Natural killer cell treated with Interleukin-12 subunit alpha and Interleukin-12 subunit beta and Interleukin-15 and Interleukin-18, amount 100 ng/mL, for 72 hours (primary cell): ENCODE measurements around the gene ISOC2. TPM values are rescaled to one million over a fixed set of nuclear protein-coding genes. Genes with fewer than 3 reads are reported as not detected.

Source experiments
- ATAC-seq, 2 donors: fragments of 150-1000 bp; cut with Tn5 transposase in 1 of 2; sonication (Bioruptor Pico), chemical (Tn5 transposase) in 1 of 2; 2 replicates each; pipeline ENCODE4 v1.10.0; 2021
- DNase-seq: peaks from one replicate; pipeline ENCODE4 v3.0.0; 2022; ENCODE audit warnings: low spot score
- H3K27ac Mint-ChIP-seq, 2 donors: 1 replicate in 1 of 2; 2 replicates in 1 of 2; pipeline ENCODE4 v1.8.0; 2022; ENCODE audit warnings: mixed read lengths in 2 of 2, mild to moderate bottlenecking in 1 of 2, moderate library complexity in 1 of 2
- H3K27me3 Mint-ChIP-seq, 2 donors: 1 replicate in 1 of 2; 2 replicates in 1 of 2; pipeline ENCODE4 v1.8.0; 2022; ENCODE audit warnings: mixed read lengths in 2 of 2
- H3K36me3 Mint-ChIP-seq: one replicate; pipeline ENCODE4 v1.8.0; 2022; ENCODE audit warnings: mixed read lengths
- H3K4me1 Mint-ChIP-seq, 2 donors: 1 replicate in 1 of 2; 2 replicates in 1 of 2; pipeline ENCODE4 v1.8.0; 2022; ENCODE audit warnings: low read depth in 2 of 2, mixed read lengths in 2 of 2, mild to moderate bottlenecking in 1 of 2
- H3K4me3 Mint-ChIP-seq: one replicate; pipeline ENCODE4 v1.8.0; 2022; ENCODE audit warnings: mixed read lengths
- H3K9me3 Mint-ChIP-seq: 2 replicates; pipeline ENCODE4 v1.8.0; 2022; ENCODE audit warnings: mixed read lengths
- total RNA-seq, 2 donors: library from RNA; stranded (reverse); gene quantifications; one replicate each; pipeline ENCODE4 v1.2.3, GENCODE V29; 2022

Gene ISOC2
- total RNA-seq, 2 donors from 2014 or later = 25.6 to 45.1 TPM

- Mint-ChIP-seq H3K27ac (no peak overlapping the region), H3K9me3 (no peaks in the 10 kb centered on the region), H3K27me3 (peaks cover 0 to 6% of the 10 kb centered on the region in 2 donors), H3K4me3 (no peak overlapping the region), H3K36me3 (no peaks in the 10 kb centered on the region), H3K4me1 (no peaks in the 10 kb centered on the region)
- DNase-seq (no peak), ATAC-seq (no peak)
These were observed 32.8 kb upstream of the ISOC2 start for GRCh38 chr19:55494172-55494761.

GRCh38 chr19:55493645-55494171 is 32.3 kb upstream of the ISOC2 start:
- H3K36me3 Mint-ChIP-seq = no peaks in the 10 kb centered on the region
- ATAC-seq = no peak
- DNase-seq = no peak
- no peaks in the 10 kb centered on the region for H3K4me1 Mint-ChIP-seq
- H3K27me3 Mint-ChIP-seq = peaks cover 0 to 6% of the 10 kb centered on the region in 2 donors
- no peak overlapping the region for H3K27ac Mint-ChIP-seq
- no peaks in the 10 kb centered on the region for H3K9me3 Mint-ChIP-seq
- no peak overlapping the region for H3K4me3 Mint-ChIP-seq

GRCh38 chr19:55493052-55493644 is 31.7 kb upstream of the ISOC2 start:
- H3K36me3 Mint-ChIP-seq = no peaks in the 10 kb centered on the region
- no peak for DNase-seq
- no peak for ATAC-seq
- peaks cover 0 to 6% of the 10 kb centered on the region in 2 donors for H3K27me3 Mint-ChIP-seq
- no peak overlapping the region for H3K27ac Mint-ChIP-seq
- H3K4me3 Mint-ChIP-seq = no peak overlapping the region
- H3K9me3 Mint-ChIP-seq = no peaks in the 10 kb centered on the region
- H3K4me1 Mint-ChIP-seq = no peaks in the 10 kb centered on the region

GRCh38 chr19:55492362-55492944 is 31.0 kb upstream of the ISOC2 start:
- DNase-seq (no peak), ATAC-seq (no peak)
- Mint-ChIP-seq H3K27ac (no peak overlapping the region), H3K36me3 (no peaks in the 10 kb centered on the region), H3K4me3 (no peak overlapping the region), H3K9me3 (no peaks in the 10 kb centered on the region), H3K27me3 (peaks cover 0 to 6% of the 10 kb centered on the region in 2 donors), H3K4me1 (no peaks in the 10 kb centered on the region)

- Mint-ChIP-seq H3K27me3 (peaks cover 0 to 6% of the 10 kb centered on the region in 2 donors), H3K36me3 (no peaks in the 10 kb centered on the region), H3K9me3 (no peaks in the 10 kb centered on the region), H3K4me3 (no peak overlapping the region), H3K27ac (no peak overlapping the region), H3K4me1 (no peaks in the 10 kb centered on the region)
- DNase-seq (no peak), ATAC-seq (no peak)
These were observed 30.3 kb upstream of the ISOC2 start for GRCh38 chr19:55491546-55492360.

GRCh38 chr19:55490478-55491432 is 29.3 kb upstream of the ISOC2 start:
- no peaks in the 10 kb centered on the region for H3K9me3 Mint-ChIP-seq
- no peak overlapping the region for H3K4me3 Mint-ChIP-seq
- H3K27ac Mint-ChIP-seq = no peak overlapping the region
- peaks cover 0 to 8% of the 10 kb centered on the region in 2 donors for H3K27me3 Mint-ChIP-seq
- H3K36me3 Mint-ChIP-seq = no peaks in the 10 kb centered on the region
- DNase-seq (no peak), ATAC-seq (no peak)
- H3K4me1 Mint-ChIP-seq = peaks cover 4 to 6% of the 10 kb centered on the region in 2 donors

- H3K27ac Mint-ChIP-seq = no peak overlapping the region
- no peak for DNase-seq
- no peaks in the 10 kb centered on the region for H3K36me3 Mint-ChIP-seq
- no peak overlapping the region for H3K4me3 Mint-ChIP-seq
- peaks cover 0 to 8% of the 10 kb centered on the region in 2 donors for H3K27me3 Mint-ChIP-seq
- peaks cover 4 to 6% of the 10 kb centered on the region in 2 donors for H3K4me1 Mint-ChIP-seq
- no peak for ATAC-seq
- no peaks in the 10 kb centered on the region for H3K9me3 Mint-ChIP-seq
These were observed 28.5 kb upstream of the ISOC2 start for GRCh38 chr19:55489711-55490477.

- DNase-seq (no peak), ATAC-seq (no peak)
- Mint-ChIP-seq H3K4me1 (peaks cover 4 to 6% of the 10 kb centered on the region in 2 donors), H3K4me3 (no peak overlapping the region), H3K36me3 (no peaks in the 10 kb centered on the region), H3K27me3 (peaks cover 0 to 8% of the 10 kb centered on the region in 2 donors), H3K9me3 (no peaks in the 10 kb centered on the region), H3K27ac (no peak overlapping the region)
These were observed 27.7 kb upstream of the ISOC2 start for GRCh38 chr19:55488986-55489710.

GRCh38 chr19:55487924-55488687 is 26.7 kb upstream of the ISOC2 start, which contains the start of gene SSC5D:
Gene SSC5D, plus strand, starts transcription at chr19:55488436. Its CDS starts 154 bp downstream, at chr19:55488590.
- no peak for ATAC-seq
- DNase-seq = no peak
- Mint-ChIP-seq H3K9me3 (no peaks in the 10 kb centered on the region), H3K4me3 (no peak within 1 kb of the TSS), H3K36me3 (no peaks in the 10 kb centered on the region), H3K4me1 (peaks cover 4 to 6% of the 10 kb centered on the region in 2 donors), H3K27me3 (peaks cover 0 to 8% of the 10 kb centered on the region in 2 donors), H3K27ac (no peak within 1 kb of the TSS)

- Mint-ChIP-seq H3K36me3 (no peaks in the 10 kb centered on the region), H3K27ac (no peak overlapping the region), H3K27me3 (peaks cover 0 to 6% of the 10 kb centered on the region in 2 donors), H3K4me3 (no peak overlapping the region), H3K4me1 (peaks cover 4 to 6% of the 10 kb centered on the region in 2 donors), H3K9me3 (no peaks in the 10 kb centered on the region)
- DNase-seq (no peak), ATAC-seq (no peak)
These were observed 25.8 kb upstream of the ISOC2 start for GRCh38 chr19:55486971-55487923.
